GM19463 (cell line): ENCODE measurements around the gene AQP5.

Experiments
- ATAC-seq: cut with Tn5 transposase; IDR thresholded peaks from one replicate; pipeline ENCODE4 v1.9.1; 2021; ENCODE audit warnings: mild to moderate bottlenecking, moderate library complexity; ENCODE audit not compliant: unreplicated experiment

Gene AQP5

DNA sequence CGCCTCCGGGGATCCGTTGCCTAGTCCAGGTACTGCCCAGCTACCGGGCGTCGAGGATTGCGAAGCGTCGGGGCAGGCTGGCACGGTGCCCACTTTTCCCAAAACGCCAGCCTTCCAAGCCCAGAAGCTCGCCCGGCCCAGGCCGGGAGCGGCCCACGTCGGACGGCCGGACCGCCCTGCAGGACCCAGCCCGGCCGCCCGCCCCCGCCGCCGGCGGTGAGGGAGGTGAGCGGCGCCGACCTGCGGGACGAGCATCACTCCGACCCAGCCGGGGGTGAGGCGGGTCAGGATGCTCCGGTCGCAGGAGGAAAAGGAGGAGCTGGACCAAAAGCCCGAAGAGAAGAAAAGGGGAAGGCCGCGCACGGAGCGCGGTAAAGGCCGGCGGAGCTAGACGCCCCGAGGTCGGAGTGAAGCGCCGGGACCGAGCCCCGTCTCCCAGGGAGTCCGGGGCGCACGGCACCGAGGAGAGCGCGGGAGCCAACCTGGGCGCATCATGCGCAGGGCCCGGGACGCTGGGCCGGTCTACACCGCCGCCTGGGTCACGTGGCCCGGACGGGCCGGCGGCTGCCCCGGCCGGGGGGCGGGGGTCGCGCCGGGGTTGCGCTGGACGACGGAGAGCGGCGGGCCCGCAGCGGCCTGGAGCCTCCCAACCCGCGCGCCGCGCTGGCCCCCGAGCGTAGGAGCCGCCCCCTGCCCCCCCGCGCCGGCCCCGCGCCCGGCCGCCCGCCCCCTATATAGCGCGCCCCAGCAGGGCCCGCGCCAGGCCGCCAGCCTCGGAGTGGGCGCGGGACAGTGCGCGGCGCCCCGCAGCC is at the start of gene AQP5:
AQP5 (plus strand) TSS at position 762 of the 812 bp plus-strand sequence. CDS start 146 bp downstream, outside the sequence.
- ATAC-seq = no peak

DNA sequence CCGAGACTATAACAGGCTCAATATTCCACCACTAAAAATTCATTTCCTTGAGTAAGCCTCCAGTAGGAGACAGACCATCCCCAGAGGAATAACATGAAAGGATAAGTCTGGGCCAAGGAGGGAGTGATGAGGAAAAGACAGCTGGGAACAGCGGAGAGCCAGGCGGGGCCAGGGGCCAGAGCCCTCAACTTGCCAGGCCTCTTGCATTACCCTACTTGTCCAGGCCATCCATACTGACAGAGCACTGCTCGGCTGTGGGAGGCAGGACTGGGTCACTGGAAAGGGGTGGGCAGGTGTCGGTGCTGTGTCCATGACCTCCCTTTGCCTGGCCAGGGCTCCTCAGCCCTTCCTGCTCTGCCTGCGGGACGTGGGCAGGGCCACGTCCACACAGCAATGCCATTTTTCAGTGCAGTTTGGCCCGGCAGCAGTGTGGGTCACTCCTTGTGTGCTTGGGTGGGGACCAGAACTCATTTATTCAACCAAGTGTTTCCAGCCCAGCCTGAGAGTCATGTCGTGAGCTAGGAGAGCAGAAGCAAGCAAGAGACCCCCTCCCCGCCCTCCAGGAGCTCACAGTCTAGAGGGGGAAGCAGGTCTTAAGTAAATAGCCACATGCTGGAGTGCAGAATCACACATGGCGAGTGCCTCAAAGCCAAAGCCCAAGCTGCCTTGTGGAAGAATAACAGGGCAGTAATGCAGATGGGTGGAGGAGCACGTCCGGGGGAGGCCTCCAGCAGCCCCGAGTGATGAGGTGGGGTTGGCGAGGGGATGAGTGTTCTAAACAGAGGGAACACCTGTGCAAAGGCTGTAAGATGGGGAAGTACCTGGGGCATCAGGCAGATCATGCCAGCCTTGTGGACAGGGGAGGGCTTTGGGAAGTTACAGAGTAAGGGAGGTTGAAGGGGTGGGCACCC is 49.1 kb upstream of the AQP5 start:
- ATAC-seq = no peak

DNA sequence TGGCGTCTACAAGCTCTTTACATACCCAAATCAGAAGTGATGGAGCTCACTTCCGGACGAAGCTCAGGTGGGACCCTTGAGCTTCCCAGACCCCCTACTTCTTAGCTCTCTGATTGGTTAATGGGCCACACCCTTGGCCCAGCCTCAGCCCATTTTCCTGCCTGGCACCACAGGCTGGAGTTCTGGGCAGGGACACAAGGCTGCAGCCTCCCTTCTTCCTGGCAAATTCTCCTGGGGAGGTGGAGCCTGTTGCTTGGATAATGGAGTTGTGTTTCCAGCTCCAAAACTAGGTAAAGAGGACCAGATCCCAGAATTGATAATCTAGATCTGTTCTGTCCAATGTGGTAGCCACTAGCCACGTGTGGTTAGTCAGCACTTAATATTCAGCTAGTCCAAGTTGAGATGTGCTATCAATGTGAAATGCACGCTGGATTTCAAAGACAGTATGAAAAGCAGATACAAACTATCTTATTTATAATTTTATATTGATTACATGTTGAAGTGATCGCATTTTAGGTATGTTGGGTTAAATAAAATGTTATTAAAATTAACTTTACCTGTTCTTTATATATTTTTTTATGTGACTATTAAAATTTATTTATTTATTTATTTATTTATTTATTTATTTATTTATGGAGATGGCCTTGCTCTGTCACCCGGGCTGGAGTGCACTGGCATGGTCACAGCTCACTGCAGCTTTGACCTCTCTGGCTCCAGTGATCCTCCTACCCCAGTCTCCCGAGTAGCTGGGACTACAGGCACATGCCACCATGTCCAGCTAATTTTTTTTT is 45.3 kb upstream of the AQP5 start:
- no peak for ATAC-seq

DNA sequence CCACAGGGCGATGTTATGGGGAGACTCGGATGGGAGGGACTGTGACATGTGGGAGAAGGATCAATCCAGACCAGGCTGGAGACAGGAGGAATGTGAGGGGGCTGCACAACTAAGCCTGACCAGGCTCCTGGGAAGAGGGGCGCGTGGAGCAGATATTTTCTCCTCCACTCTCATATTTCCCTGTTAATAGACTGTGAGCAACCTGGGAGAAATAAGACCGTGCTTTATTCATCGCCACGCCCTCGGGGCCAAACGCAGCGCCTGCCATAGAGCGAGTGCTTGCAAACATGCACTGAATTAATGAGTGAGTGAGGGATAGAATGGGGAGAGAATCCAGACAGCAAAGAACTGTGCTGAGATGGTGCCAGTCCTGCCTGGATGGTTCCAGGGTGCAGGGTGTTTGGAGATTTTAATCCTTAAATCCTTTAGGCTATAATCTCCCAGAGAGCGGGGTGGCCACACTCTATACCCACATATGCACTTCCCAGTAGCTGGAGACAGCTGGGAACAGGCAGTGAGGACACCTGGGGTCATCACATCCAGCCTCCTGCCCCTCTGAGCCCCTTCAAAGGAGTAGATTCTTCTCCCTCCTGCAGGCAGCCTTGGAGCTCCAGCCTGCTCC is 44.4 kb upstream of the AQP5 start:
- ATAC-seq = no peak

DNA sequence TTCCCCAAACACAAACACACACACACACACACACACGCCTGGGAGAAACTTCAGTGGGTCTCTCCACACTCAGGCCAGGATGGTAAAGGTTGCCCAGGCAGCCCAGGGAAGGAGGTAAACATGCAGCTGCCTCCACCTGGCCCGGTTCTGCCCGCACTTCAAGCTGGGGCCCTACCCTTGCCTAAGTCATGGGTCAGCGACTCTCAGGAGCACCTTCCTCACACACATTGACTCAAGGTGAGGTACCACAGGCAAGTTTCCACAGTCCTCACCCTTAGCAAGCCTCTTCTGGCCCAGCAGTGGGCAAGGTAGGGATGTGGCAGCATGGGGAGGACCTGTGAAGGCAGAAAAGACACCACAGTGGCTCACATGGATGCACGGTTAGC is 43.9 kb upstream of the AQP5 start:
- ATAC-seq = no peak

DNA sequence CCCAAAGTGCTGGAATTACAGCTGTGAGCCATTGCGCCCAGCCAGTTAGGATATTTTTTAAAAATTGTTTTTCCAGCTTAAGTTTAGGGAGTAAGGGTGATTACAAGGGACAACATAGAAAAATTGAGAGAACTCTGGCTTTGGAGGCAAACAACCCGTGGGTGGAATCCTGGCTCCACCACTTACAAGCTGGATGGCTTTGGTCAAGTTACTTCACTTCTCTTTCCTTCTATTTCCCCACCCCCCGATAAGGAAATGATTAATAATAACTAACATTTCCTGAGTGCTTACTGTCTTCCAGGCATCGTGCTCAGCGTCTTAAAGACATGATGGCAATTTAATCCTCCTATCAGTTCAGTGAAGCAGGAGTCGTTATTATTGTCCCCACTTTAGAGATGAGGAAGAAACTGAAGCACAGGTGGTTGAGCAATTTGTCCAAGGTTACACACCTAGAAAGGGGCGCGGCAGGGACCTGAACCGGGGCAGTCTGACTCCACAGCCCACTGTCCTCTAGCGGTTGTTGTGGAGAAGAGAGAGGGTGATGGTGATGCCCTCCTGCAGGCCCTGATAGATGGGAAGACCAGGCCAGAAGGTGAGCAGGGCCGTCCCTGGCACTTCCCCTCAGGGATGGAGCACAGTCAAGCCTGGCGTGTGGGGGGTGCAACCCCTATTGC is 41.3 kb upstream of the AQP5 start:
- ATAC-seq = no peak

DNA sequence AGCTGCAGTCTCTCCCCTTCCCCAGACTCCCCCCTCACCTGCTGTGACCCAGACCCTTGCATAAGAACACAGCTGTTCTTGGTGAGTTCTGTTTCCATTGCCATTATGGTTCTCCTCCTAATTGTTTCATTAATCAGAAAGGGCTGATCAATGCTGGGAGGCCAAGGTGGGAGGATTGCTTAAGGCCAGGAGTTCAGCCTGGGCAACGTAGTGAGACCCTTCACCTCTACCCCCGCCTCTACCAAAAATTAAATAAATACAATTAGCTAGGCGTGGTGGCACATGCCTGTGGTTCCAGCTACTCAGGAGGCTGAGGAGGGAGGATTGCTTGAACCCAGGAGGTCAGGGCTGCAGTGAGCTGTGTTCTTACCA is 40.8 kb upstream of the AQP5 start:
- no peak for ATAC-seq

DNA sequence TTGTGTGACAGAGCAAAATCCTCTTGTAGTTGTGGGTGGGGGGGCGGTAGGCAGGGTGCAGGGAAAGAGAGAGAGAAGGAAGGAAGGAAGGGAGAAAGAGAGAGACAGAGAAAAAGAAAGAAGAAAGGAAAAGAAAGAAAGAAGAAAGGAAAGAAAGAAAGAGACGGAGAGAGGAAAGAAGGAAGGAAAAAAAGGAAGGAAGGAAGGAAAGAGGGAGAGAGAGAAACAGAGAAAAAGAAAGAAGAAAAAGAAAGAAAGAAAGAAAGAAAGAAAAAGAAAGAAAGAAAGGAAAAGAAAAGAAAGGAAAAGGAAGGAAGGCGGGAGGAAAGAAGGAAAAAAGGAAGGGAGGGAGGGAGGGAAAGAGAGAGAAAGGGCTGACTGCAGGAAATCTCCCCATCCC is 40.4 kb upstream of the AQP5 start:
- ATAC-seq = no peak

DNA sequence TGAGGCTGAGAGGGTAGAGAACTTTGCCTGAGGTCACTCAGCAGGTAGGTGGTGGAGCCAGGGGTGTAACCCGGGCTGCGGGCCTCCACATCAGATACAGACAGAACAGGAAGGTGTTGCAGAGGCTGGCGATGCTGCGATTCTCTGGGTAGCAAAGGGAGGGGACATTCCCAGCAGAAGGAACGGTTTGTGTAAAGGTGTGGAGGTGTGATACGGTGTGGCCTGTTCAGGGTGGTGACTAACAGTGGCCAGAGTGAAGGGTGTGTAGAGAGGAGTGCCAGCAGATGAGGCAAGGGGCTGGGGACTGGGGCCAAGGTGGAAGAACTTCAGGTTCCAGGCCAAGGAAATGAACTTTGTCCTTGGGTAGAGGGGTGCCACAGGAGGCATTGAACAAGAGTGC is 39.7 kb upstream of the AQP5 start:
- no peak for ATAC-seq

DNA sequence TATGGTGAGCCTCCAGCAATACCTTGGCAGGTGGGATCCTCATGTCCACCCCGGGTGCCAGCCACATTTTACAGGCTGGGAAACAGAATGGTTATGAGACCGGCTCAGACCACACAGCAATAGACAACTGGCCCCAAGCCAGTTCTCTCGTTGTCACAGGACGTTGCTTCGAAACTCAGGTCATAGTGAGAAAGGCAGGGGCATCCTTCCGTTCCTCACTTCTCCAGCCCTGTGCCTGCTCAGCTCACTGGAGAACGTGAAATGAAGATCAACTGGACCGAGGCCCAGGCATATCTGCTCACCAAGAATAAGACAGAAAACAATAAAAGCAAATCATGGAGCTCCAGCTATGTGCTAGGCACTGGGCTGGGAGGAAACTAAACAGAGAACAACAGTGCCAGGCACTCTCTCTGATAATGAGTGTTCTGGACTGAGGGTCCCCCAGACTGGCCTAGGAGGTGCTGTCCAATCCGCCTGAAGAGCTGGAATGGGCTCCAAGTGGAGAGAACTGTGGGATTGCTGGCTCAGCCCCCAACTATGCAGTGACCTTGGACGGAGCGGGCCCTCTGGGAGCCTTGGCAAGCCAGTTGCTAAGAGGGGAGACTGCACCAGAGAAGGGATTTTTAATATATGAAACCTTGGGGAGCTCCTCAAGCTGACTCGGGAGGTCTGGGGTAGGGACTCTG is 39.2 kb upstream of the AQP5 start:
- no peak for ATAC-seq

DNA sequence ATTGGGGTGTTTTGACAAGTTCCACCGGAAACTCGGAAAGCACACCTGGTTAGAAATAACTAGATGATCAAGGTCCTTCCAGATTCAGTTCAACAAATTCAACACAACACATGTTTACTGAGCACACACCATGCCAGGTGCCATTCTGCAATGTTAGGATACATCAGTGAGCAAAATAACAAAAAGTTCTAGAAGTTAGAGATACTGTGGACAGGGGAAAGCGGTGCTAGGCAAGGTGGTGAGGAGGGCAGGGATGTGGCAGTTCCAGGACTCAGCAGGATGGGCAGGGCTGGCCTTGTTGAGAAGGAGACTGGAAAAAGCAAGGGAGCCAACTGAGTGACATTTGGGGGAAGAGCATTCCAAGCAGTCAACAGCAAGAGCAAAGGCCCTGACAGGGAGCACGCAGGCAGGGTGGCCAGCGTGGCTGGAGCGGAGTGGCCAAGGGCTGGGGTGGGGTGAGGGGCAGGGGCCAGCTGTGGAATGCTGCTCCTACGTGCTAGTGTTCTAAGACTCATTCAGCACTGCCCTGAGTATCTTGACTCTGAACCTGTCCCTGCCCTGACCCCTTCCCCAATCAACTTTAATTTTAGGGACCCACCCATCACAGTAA is 38.5 kb upstream of the AQP5 start:
- no peak for ATAC-seq

DNA sequence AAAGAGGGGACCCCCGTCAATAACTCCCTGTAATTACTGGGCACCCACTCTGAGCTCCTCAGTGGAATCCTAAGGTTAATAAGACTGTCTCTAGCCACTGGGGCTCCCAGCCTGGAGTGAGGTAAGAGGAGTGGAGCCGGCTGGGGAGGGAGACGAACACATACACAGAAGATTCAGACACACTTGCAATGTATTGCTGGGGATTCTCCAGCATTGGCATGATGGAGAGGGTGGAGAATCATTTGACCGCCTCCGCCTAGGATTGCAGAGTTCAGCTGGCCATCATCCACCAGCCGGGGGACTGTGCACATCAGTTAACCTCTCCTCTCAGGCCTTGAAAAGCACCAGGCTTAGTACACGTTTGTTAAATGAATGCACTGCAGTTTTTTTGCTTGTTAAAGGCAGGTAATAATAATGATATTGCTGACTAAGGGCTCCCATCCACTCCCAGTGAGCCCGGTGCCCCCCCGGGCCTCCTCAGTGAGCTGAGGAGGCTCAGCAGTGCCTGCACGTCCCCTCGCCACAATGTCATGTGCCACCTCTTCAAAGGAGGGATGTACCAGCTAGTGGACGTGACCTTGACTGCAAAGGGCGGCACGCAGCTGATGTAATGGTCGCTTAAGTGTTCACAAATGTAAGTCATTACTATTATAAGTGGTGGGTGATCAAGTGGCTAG is 37.7 kb upstream of the AQP5 start:
- no peak for ATAC-seq

DNA sequence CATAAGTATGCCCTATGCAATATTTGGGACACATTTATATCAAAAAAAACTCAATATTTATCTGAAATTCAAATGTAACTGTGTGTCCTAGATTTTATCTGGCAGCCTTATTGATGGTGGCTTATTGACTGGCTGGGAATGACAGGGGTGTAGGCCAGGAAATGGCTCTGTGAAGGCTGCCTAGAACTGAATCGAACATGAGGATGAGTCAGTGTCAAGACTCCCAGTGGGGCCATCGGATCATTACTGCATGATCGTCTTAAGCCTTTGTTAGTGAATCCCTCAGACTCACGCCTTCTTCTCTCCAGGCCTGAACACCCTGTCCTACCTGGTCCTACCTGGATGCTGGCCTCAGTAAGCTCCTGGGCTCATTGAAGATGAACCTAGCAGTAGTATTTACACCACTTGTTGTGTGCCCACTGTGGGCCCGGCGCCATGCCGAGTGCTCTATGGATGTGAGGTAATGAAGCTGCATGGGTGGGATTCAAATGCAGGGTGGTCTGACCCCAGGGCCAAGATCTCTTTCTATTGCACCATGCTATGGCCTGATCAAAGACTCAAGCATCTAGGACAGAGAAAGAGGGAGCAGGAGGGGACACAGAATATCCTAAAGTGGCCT is 36.9 kb upstream of the AQP5 start:
- ATAC-seq = no peak

DNA sequence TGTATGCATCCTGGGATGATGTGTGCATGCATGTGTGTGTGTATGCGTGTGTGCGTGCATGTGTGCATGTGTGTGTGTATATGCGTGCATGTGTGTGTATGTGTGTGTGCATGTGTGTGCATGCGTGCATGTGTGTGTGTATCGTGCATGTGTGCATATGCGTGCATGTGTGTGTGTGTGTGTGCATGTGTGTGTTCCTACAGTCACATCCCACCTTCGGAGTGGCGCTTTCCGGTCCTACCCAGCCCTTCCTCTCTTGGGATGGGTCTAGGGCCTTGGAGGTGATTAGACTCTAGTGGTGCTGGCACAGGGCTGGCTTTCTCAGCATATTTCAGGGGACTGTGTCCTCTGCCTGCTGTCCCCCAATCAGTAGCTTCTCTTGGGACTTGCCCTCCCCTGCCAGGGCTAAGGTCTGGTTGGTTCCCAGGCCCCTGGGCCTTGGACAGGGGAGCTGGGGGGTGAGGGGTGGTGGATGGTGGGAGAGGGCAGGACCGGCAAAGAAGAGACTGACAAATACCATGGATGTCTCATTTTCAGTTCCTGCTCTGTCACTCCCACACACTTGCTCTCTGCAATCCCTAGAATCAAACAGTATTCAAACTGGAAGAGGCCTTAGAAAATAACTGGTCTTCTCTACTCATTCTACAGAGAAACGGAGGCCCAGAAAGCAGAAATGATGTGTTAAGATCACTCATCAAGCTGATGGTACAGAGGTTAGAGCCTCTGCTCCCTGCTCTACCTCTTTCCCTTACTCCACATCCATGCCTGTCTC is 36.1 kb upstream of the AQP5 start:
- ATAC-seq = no peak

DNA sequence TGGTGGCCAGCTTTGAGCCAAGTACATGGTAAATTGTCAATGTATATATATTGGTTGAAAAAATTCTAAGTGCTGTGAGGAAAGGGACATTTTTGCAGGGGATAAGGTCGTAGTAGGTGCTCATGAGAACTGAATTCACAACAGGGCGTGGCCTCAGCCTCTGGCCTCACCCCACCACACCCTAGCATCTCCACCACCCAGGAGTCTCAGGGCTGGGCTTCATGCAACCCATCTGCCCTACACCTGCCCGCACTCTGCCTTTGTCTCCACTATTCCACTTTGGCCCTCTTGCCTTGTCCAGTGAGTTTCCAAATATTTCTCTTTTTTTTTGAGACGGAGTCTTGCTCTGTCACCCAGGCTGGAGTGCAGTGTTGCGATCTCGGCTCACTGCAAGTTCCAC is 33.2 kb upstream of the AQP5 start:
- ATAC-seq = no peak

DNA sequence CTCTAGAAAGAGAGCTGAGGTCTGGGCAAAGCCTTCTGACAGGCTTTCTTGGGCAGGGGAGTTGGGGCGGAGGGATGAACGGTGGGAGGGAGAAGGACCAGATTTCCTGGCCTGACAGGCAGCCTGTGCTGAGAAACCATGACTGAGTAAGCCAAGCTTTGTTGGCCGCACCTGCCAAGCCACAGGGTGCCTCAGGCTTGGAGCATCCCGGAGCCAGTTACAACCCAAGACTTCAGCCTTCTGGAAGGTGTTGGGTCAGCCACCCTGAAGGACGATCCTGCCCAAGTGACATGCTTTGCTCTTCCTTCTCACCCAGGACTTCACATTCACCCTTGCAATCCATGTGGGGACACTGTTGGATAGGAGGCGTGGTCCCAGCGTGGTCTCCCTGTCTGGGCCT is 32.1 kb upstream of the AQP5 start:
- no peak for ATAC-seq

DNA sequence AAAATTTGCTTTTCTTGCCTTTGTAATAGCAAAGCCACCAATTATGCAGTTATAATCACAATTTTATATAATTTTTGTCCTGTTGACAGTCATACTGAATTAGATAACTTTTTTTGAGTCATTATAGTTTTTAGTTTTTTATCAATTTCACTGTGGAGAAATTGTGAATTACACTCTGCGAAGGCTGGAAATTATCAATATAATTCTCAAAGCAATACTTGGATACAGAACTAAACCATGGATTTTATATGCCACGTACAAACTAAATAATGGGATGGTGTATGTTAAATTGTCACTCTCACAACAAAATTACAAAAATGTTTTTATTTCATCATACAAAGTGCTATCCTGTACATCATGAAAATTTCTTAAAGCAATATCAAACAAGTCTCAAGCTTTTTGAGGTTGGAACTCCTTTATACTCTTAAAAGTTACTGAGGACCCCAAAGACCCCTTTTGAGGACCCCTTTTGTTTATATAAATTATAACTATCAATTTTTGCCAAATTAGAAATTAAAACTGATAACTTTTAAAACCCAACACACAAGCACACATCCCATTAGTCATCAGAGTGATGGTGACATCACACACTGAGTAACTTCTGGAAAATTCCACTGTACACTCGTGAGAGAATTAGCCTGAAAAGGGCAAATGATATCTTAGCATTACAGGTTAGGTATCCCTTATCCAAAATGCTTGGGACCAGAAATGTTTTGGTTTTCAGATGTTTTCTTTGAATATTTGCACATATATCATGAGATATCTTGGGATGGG is 31.0 kb upstream of the AQP5 start:
- no peak for ATAC-seq
